ENCODE data around the gene RPH3AL. TPM values are rescaled to one million over a fixed set of nuclear protein-coding genes. Genes with fewer than 3 reads are reported as not detected.
A peak's percentile ranks its signal among the peaks of the same experiment; 100 is the strongest.

RPH3AL gene
- total and polyA plus RNA-seq, 2 donors from 2014 or later, result 18.1 to 55.9 TPM

DNA sequence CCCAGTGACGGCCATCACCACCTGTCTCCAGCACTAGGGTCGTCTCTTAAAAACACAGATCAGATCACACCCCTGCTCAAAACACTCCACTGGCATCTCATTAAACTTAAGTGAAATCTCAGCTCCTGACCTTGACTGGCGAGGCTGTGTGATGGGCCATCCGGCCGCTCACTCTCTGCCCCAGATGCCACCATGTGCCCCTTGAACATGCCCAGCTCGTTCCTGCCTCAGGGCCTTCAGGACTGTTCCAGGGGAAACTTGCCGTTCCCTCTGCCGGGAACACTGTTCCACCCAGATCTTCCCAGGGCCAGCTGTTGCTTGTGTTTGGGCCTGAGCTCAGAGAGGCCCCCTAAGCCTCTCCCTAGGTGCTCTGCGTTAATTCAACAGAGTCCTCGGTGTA lies 39.4 kb downstream of the RPH3AL start:
- no peaks in the 10 kb centered on the region for H3K36me3 ChIP-seq (ENCODE audit: control insufficient read depth in 2 of 3, insufficient read depth in 3 of 3, low read length in 3 of 3)
- no peaks in the 10 kb centered on the region for H3K9me3 ChIP-seq (ENCODE audit: control insufficient read depth in 2 of 3, insufficient read depth in 1 of 3, low read length in 3 of 3)
- intact Hi-C loops (cut with DNase I), result no loop called here
- no peak for FAIRE-seq
- H3K27ac ChIP-seq (ENCODE audit: low read depth in 2 of 2, low read length in 2 of 2), result no peak overlapping the region
- no peaks in the 10 kb centered on the region for H3K27me3 ChIP-seq (ENCODE audit: control insufficient read depth, insufficient read depth, low read length)
- TF ChIP-seq, protein P1, sequence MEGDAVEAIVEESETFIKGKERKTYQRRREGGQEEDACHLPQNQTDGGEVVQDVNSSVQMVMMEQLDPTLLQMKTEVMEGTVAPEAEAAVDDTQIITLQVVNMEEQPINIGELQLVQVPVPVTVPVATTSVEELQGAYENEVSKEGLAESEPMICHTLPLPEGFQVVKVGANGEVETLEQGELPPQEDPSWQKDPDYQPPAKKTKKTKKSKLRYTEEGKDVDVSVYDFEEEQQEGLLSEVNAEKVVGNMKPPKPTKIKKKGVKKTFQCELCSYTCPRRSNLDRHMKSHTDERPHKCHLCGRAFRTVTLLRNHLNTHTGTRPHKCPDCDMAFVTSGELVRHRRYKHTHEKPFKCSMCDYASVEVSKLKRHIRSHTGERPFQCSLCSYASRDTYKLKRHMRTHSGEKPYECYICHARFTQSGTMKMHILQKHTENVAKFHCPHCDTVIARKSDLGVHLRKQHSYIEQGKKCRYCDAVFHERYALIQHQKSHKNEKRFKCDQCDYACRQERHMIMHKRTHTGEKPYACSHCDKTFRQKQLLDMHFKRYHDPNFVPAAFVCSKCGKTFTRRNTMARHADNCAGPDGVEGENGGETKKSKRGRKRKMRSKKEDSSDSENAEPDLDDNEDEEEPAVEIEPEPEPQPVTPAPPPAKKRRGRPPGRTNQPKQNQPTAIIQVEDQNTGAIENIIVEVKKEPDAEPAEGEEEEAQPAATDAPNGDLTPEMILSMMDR (IDR thresholded peaks at IDR 0.05; ENCODE audit: borderline replicate concordance, extremely low read depth, insufficient read depth), result no peak
- DNase-seq, result no peak
- H3K9ac ChIP-seq (ENCODE audit: low read length in 3 of 3), result no peak overlapping the region
- no peak overlapping the region for H3K4me3 ChIP-seq (ENCODE audit: low read length in 3 of 3)
- H3K4me1 ChIP-seq (ENCODE audit: control insufficient read depth in 2 of 3, insufficient read depth in 2 of 3, low read depth in 1 of 3, low read length in 3 of 3), result no peaks in the 10 kb centered on the region

DNA sequence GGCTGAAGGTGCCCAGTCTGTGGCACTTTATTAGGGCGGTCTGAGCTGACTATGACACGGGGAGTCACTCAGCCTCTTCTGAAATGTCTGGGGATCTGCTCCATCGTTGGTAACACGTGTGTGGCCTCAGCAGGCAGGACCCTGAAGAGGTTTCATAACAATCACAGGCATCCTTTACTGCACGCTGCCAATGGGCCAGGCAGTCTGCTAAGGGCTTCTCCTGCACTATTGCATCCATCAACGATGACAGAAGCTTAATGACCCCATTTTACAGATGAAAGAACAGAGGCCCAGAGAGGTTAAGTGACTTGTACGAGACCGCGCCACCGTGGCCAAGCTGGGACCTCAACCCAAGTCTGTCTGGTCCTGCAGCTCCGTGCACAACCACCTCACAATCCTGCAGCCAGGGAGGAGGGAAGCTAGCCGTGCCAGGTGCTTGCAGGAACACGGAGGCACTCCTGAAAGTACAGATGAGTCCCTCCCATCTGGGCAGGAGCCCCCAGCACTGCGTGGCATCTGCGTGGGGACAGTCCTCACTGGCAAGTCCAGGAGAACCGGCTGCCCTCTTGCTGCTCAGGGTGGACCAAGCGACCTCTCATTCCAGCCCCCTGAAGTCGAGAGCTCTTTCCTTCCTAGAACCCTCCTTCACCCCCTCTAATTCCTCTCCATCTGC lies 40.0 kb downstream of the RPH3AL start:
- DNase-seq, result peak in 1 of 5 donors; percentile 68

GRCh38 chr17:311119-311782 lies 41.4 kb downstream of the RPH3AL start:
- DNase-seq (peak in 2 of 5 donors; percentile 45 to 54), FAIRE-seq (no peak)
- no peaks in the 10 kb centered on the region for H3K36me3 ChIP-seq (ENCODE audit: control insufficient read depth in 2 of 3, insufficient read depth in 3 of 3, low read length in 3 of 3)

More for the DNA sequence above, 40.0 kb downstream of the RPH3AL start:
- H3K36me3 ChIP-seq (ENCODE audit: control insufficient read depth in 2 of 3, insufficient read depth in 3 of 3, low read length in 3 of 3), result no peaks in the 10 kb centered on the region
- no peak for FAIRE-seq
- no peak overlapping the region for H3K9ac ChIP-seq (ENCODE audit: low read length in 3 of 3)
- H3K4me1 ChIP-seq (ENCODE audit: control insufficient read depth in 2 of 3, insufficient read depth in 2 of 3, low read depth in 1 of 3, low read length in 3 of 3), result no peaks in the 10 kb centered on the region
- no peak overlapping the region for H3K4me3 ChIP-seq (ENCODE audit: low read length in 3 of 3)
- TF ChIP-seq, protein P1 (IDR thresholded peaks at IDR 0.05; ENCODE audit: borderline replicate concordance, extremely low read depth, insufficient read depth), result no peak
- no peaks in the 10 kb centered on the region for H3K27me3 ChIP-seq (ENCODE audit: control insufficient read depth, insufficient read depth, low read length)
- H3K27ac ChIP-seq (ENCODE audit: low read depth in 2 of 2, low read length in 2 of 2), result no peak overlapping the region
- no peaks in the 10 kb centered on the region for H3K9me3 ChIP-seq (ENCODE audit: control insufficient read depth in 2 of 3, insufficient read depth in 1 of 3, low read length in 3 of 3)
- intact Hi-C loops (cut with DNase I), result no loop called here

More at GRCh38 chr17:311119-311782, 41.4 kb downstream of the RPH3AL start:
- intact Hi-C loops (cut with DNase I), result no loop called here
- no peaks in the 10 kb centered on the region for H3K9me3 ChIP-seq (ENCODE audit: control insufficient read depth in 2 of 3, insufficient read depth in 1 of 3, low read length in 3 of 3)
- H3K27me3 ChIP-seq (ENCODE audit: control insufficient read depth, insufficient read depth, low read length), result no peaks in the 10 kb centered on the region
- H3K9ac ChIP-seq (ENCODE audit: low read length in 3 of 3), result no peak overlapping the region
- H3K27ac ChIP-seq (ENCODE audit: low read depth in 2 of 2, low read length in 2 of 2), result no peak overlapping the region
- TF ChIP-seq, protein P1 (IDR thresholded peaks at IDR 0.05; ENCODE audit: borderline replicate concordance, extremely low read depth, insufficient read depth), result no peak
- peaks cover 0 to 3% (median 0%) of the 10 kb centered on the region in 3 donors for H3K4me1 ChIP-seq (ENCODE audit: control insufficient read depth in 2 of 3, insufficient read depth in 2 of 3, low read depth in 1 of 3, low read length in 3 of 3)
- no peak overlapping the region for H3K4me3 ChIP-seq (ENCODE audit: low read length in 3 of 3)
